Trophoblast cell (in vitro differentiated cells and primary cell): ENCODE data around the gene STARD10.

Experiments
- DNase-seq, 2 donors: peaks; one replicate each; pipeline ENCODE4 v3.0.0-alpha.2; 2016
- H2AFZ ChIP-seq: 2 replicates; pipeline ENCODE4 v1.6.1; 2013; ENCODE audit warnings: low read length, moderate library complexity, mild to moderate bottlenecking; ENCODE audit not compliant: insufficient read depth, poor library complexity
- H2AK5ac ChIP-seq: 2 replicates; pipeline ENCODE4 v1.6.1; 2013; ENCODE audit warnings: mild to moderate bottlenecking, low read length
- H2BK120ac ChIP-seq: 2 replicates; pipeline ENCODE4 v1.6.1; 2013; ENCODE audit warnings: low read length, mild to moderate bottlenecking, moderate library complexity; ENCODE audit not compliant: insufficient read depth, poor library complexity
- H2BK12ac ChIP-seq: 2 replicates; pipeline ENCODE4 v1.6.1; 2013; ENCODE audit warnings: mild to moderate bottlenecking, low read length, moderate library complexity
- H2BK5ac ChIP-seq: 2 replicates; pipeline ENCODE4 v1.6.1; 2013; ENCODE audit warnings: low read length, low read depth, moderate library complexity, mild to moderate bottlenecking; ENCODE audit not compliant: poor library complexity
- H3K14ac ChIP-seq: 2 replicates; pipeline ENCODE4 v1.6.1; 2013; ENCODE audit warnings: mild to moderate bottlenecking, low read length
- H3K18ac ChIP-seq: 2 replicates; pipeline ENCODE4 v1.6.1; 2013; ENCODE audit warnings: mild to moderate bottlenecking, low read length
- H3K23ac ChIP-seq: 2 replicates; pipeline ENCODE4 v1.6.1; 2013; ENCODE audit warnings: low read length
- H3K27ac ChIP-seq: 2 replicates; pipeline ENCODE4 v1.5.1; 2013; ENCODE audit warnings: low read depth, mild to moderate bottlenecking, inconsistent platforms, low read length, moderate library complexity
- H3K27me3 ChIP-seq: 2 replicates; pipeline ENCODE4 v1.6.1; 2013; ENCODE audit warnings: inconsistent platforms, mild to moderate bottlenecking, low read length, moderate library complexity; ENCODE audit not compliant: insufficient read depth
- H3K36me3 ChIP-seq, 2 experiments: 1 replicate in 1 of 2; 2 replicates in 1 of 2; pipeline ENCODE4 v1.6.1; 2013; ENCODE audit warnings: low read length in 2 of 2, mild to moderate bottlenecking in 2 of 2, moderate library complexity in 1 of 2; ENCODE audit not compliant: insufficient read depth in 2 of 2, control insufficient read depth in 1 of 2
- H3K4ac ChIP-seq: 2 replicates; pipeline ENCODE4 v1.6.1; 2013; ENCODE audit warnings: low read depth, mild to moderate bottlenecking, low read length, moderate library complexity
- H3K4me1 ChIP-seq, 2 experiments: 1 replicate in 1 of 2; 2 replicates in 1 of 2; pipeline ENCODE4 v1.6.1; 2013; ENCODE audit warnings: low read length in 2 of 2, mild to moderate bottlenecking in 2 of 2, moderate library complexity in 1 of 2; ENCODE audit not compliant: insufficient read depth in 2 of 2, control insufficient read depth in 1 of 2
- H3K4me2 ChIP-seq: 2 replicates; pipeline ENCODE4 v1.6.1; 2013; ENCODE audit warnings: inconsistent platforms, mild to moderate bottlenecking, low read length, moderate library complexity
- H3K4me3 ChIP-seq: 2 replicates; pipeline ENCODE4 v1.5.1; 2013; ENCODE audit warnings: mild to moderate bottlenecking, low read depth, low read length, inconsistent platforms
- H3K79me1 ChIP-seq: one replicate; pipeline ENCODE4 v1.6.1; 2013; ENCODE audit warnings: low read length
- H3K79me2 ChIP-seq: 2 replicates; pipeline ENCODE4 v1.6.1; 2013; ENCODE audit warnings: low read length, mild to moderate bottlenecking; ENCODE audit not compliant: control insufficient read depth, insufficient read depth, poor library complexity
- H3K9ac ChIP-seq: 2 replicates; pipeline ENCODE4 v1.6.1; 2013; ENCODE audit warnings: mild to moderate bottlenecking, low read length
- H3K9me3 ChIP-seq: 2 replicates; pipeline ENCODE4 v1.6.1; 2013; ENCODE audit warnings: low read depth, mild to moderate bottlenecking, control low read depth, inconsistent platforms, low read length; ENCODE audit not compliant: insufficient read depth
- H4K12ac ChIP-seq: 2 replicates; pipeline ENCODE4 v1.6.1; 2013; ENCODE audit warnings: low read depth, mild to moderate bottlenecking, low read length, moderate library complexity
- H4K8ac ChIP-seq: 2 replicates; pipeline ENCODE4 v1.6.1; 2013; ENCODE audit warnings: low read depth, mild to moderate bottlenecking, low read length, moderate library complexity
- H4K91ac ChIP-seq: one replicate; pipeline ENCODE4 v1.6.1; 2013; ENCODE audit warnings: low read depth, mild to moderate bottlenecking, low read length, moderate library complexity
- WGBS: extraction: QIAGEN DNeasy Blood & Tissue Kit; methylation state at CpG from one replicate; pipeline ENCODE4 v1.1.7; 2013; ENCODE audit warnings: missing lambda C conversion rate; ENCODE audit not compliant: insufficient read length, insufficient coverage; ENCODE audit errors: extremely low coverage; 5-methylcytosine and 5-hydroxymethylcytosine counted together

STARD10 gene

DNA sequence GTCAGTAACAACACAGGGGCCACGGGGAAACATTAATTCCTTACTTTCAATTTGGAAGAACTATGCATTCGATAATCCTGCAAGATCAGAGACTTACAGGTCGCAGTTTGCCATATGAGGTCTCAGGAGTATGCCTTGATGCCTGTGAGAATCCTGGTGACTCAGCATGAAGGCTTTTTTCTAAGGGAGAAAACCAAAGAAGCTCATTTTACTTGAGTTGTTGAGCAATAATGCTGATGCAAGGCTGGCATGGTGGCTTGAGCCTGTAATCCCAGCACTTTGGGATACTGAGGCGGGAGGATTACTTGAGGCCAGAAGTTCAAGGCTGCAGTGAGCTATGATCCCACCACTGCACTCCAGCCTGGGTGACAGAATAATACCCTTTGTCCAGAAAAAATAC is 46.9 kb upstream of the STARD10 start:
- peak; percentile 37 to 84 for DNase-seq
- no peak overlapping the region for H3K9ac ChIP-seq
- WGBS: no CpG with 5 or more reads among the region's 4 CpGs

DNA sequence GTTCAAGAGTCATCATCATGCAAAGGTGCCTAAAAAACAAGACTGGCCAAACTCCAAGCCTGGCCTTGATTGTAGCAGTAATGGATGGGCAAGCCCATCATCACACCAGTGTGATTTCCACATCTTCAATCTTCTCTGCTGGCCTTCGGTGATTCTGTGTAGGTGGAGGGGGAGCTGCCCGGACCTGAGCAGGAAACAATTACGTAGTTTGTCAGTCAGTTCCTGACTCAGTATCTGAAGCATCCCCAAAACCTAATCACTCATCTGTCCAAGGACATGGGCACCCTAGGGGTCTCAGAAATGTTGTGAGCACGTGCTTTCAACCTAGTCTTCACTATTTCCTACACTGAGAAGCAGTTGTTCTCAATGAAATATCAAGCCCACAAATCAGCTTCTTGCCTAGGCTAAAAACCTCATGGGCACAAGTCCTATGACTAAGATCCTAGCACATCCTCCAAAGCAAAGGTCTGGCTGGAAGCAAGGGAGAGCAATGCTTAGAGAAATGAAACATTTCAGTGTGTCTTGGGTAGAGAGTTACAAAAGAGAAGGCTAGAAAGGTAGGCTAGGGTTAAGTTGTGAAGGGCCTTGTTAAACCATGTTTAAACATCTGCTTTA is 45.0 kb upstream of the STARD10 start:
- H2AK5ac ChIP-seq: no peak overlapping the region
- H3K79me2 ChIP-seq: no peaks in the 10 kb centered on the region
- no peaks in the 10 kb centered on the region for H3K27me3 ChIP-seq
- no peaks in the 10 kb centered on the region for H3K79me1 ChIP-seq
- no peak overlapping the region for H3K14ac ChIP-seq
- DNase-seq: no peak
- no peak overlapping the region for H4K91ac ChIP-seq
- no peaks in the 10 kb centered on the region for H3K4me1 ChIP-seq
- no peak overlapping the region for H3K27ac ChIP-seq
- H4K12ac ChIP-seq: no peak overlapping the region
- no peak overlapping the region for H2BK120ac ChIP-seq
- H3K18ac ChIP-seq: no peak overlapping the region
- H3K23ac ChIP-seq: no peak overlapping the region
- H3K4ac ChIP-seq: no peak overlapping the region
- H3K36me3 ChIP-seq: peaks cover 0 to 2% of the 10 kb centered on the region in 2 experiments
- no CpG with 5 or more reads among the region's 4 CpGs for WGBS
- no peak overlapping the region for H3K9ac ChIP-seq
- no peak overlapping the region for H3K4me3 ChIP-seq
- H3K4me2 ChIP-seq: no peak overlapping the region
- H2AFZ ChIP-seq: no peak overlapping the region
- H4K8ac ChIP-seq: no peak overlapping the region
- H2BK12ac ChIP-seq: no peak overlapping the region
- H2BK5ac ChIP-seq: no peak overlapping the region
- no peaks in the 10 kb centered on the region for H3K9me3 ChIP-seq

More for the DNA sequence above, 46.9 kb upstream of the STARD10 start:
- Histone ChIP-seq H3K9me3 (no peaks in the 10 kb centered on the region), H4K8ac (no peak overlapping the region), H3K18ac (no peak overlapping the region), H2AK5ac (no peak overlapping the region), H3K27ac (no peak overlapping the region), H3K79me1 (no peaks in the 10 kb centered on the region), H2BK12ac (no peak overlapping the region), H3K4me2 (no peak overlapping the region), H2AFZ (no peak overlapping the region), H3K4me3 (no peak overlapping the region), H3K27me3 (no peaks in the 10 kb centered on the region), H2BK5ac (no peak overlapping the region), H3K79me2 (no peaks in the 10 kb centered on the region), H3K14ac (no peak overlapping the region), H4K91ac (no peak overlapping the region), H3K36me3 (peaks cover 0 to 2% of the 10 kb centered on the region in 2 experiments), H4K12ac (no peak overlapping the region), H2BK120ac (no peak overlapping the region), H3K4ac (no peak overlapping the region), H3K4me1 (no peaks in the 10 kb centered on the region), H3K23ac (no peak overlapping the region)

- no peak for DNase-seq
- H3K14ac ChIP-seq: no peak overlapping the region
- no peak overlapping the region for H2BK120ac ChIP-seq
- H2BK12ac ChIP-seq: no peak overlapping the region
- no peak overlapping the region for H2BK5ac ChIP-seq
- H3K4me2 ChIP-seq: no peak overlapping the region
- no peaks in the 10 kb centered on the region for H3K9me3 ChIP-seq
- H4K8ac ChIP-seq: no peak overlapping the region
- H2AFZ ChIP-seq: no peak overlapping the region
- no peaks in the 10 kb centered on the region for H3K79me1 ChIP-seq
- WGBS: no CpG with 5 or more reads among the region's 4 CpGs
- H4K12ac ChIP-seq: no peak overlapping the region
- H3K27ac ChIP-seq: no peak overlapping the region
- H4K91ac ChIP-seq: no peak overlapping the region
- H3K18ac ChIP-seq: no peak overlapping the region
- H3K79me2 ChIP-seq: no peaks in the 10 kb centered on the region
- H3K9ac ChIP-seq: no peak overlapping the region
- H3K27me3 ChIP-seq: no peaks in the 10 kb centered on the region
- peaks cover 0 to 2% of the 10 kb centered on the region in 2 experiments for H3K36me3 ChIP-seq
- peaks cover 0 to 4% of the 10 kb centered on the region in 2 experiments for H3K4me1 ChIP-seq
- H3K23ac ChIP-seq: no peak overlapping the region
- H3K4ac ChIP-seq: no peak overlapping the region
- no peak overlapping the region for H3K4me3 ChIP-seq
- H2AK5ac ChIP-seq: no peak overlapping the region
Measured at GRCh38 chr11:72836111-72836510, 42.3 kb upstream of the STARD10 start.

DNA sequence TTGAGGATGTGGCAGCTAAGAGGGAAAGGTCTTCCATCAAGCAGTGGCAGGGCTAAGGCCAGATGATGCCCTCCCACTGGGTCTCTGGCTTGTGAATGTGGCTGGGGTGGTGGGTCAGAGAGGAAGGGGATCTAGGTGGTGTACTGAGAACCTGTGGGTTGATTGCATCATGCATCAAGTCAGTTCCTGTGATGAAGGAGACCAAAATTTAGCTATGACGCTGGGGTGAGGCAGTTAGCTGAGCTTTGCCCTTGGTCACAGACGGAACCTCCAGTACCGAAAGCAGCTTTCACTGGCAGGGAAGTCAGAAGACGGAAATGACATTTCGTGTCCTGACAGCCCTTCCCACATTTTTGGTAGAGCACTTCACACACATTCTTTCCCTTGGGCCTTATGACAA is 41.1 kb upstream of the STARD10 start:
- no peak overlapping the region for H3K14ac ChIP-seq
- no peak overlapping the region for H2BK5ac ChIP-seq
- no peak overlapping the region for H4K91ac ChIP-seq
- DNase-seq: peak in 1 of 2 donors; percentile 62
- no CpG with 5 or more reads among the region's 5 CpGs for WGBS
- peaks cover 0 to 2% of the 10 kb centered on the region in 2 experiments for H3K36me3 ChIP-seq
- H4K12ac ChIP-seq: no peak overlapping the region
- H2BK12ac ChIP-seq: no peak overlapping the region
- no peaks in the 10 kb centered on the region for H3K27me3 ChIP-seq
- no peak overlapping the region for H3K4ac ChIP-seq
- no peak overlapping the region for H3K9ac ChIP-seq
- no peak overlapping the region for H4K8ac ChIP-seq
- peaks cover 0 to 4% of the 10 kb centered on the region in 2 experiments for H3K4me1 ChIP-seq
- no peak overlapping the region for H3K18ac ChIP-seq
- H3K4me3 ChIP-seq: no peak overlapping the region
- H2BK120ac ChIP-seq: no peak overlapping the region
- H3K9me3 ChIP-seq: no peaks in the 10 kb centered on the region
- H3K4me2 ChIP-seq: no peak overlapping the region
- no peak overlapping the region for H2AK5ac ChIP-seq
- H2AFZ ChIP-seq: no peak overlapping the region
- no peak overlapping the region for H3K23ac ChIP-seq
- H3K79me2 ChIP-seq: no peaks in the 10 kb centered on the region
- H3K27ac ChIP-seq: no peak overlapping the region
- H3K79me1 ChIP-seq: no peaks in the 10 kb centered on the region
